GM12891 (cell line): ENCODE measurements around the gene AIFM3.
"Not testable (repeated sequence)": the region's sequence is repeated elsewhere in the genome, so short reads cannot be mapped to it uniquely, and the experiment has no call there.

Experiments
- DNase-seq: peaks from one replicate; pipeline ENCODE4 v3.0.0; 2011; ENCODE audit warnings: low spot score; ENCODE audit not compliant: insufficient read length
- FAIRE-seq: peaks from 2 replicates; lab custom pipeline; 2011; peaks lifted over from hg19 to GRCh38; lab: Jason Lieb, UNC
- PAX5 ChIP-seq: IDR thresholded peaks from 2 replicates; pipeline ENCODE4 v1.6.1; 2011; ENCODE audit warnings: low read length, moderate library complexity, mild to moderate bottlenecking; ENCODE audit not compliant: insufficient read depth, severe bottlenecking
- POLR2A ChIP-seq: IDR thresholded peaks from 2 replicates; pipeline ENCODE4 v1.6.1; 2011; ENCODE audit warnings: low read depth, low read length, control low read depth
- POLR2AphosphoS5 ChIP-seq: IDR thresholded peaks from 2 replicates; pipeline ENCODE4 v1.6.1; 2011; ENCODE audit warnings: low read depth, low read length, control low read depth
- POU2F2 ChIP-seq: IDR thresholded peaks from 2 replicates; pipeline ENCODE4 v1.6.1; 2011; ENCODE audit warnings: low read depth, mild to moderate bottlenecking, control low read depth, low read length, moderate library complexity
- SPI1 ChIP-seq: IDR thresholded peaks from 2 replicates; pipeline ENCODE4 v1.6.1; 2011; ENCODE audit warnings: low read depth, low read length, control low read depth
- TAF1 ChIP-seq: IDR thresholded peaks from 2 replicates; pipeline ENCODE4 v1.6.1; 2011; ENCODE audit warnings: low read depth, low read length, control low read depth

AIFM3 gene

DNA sequence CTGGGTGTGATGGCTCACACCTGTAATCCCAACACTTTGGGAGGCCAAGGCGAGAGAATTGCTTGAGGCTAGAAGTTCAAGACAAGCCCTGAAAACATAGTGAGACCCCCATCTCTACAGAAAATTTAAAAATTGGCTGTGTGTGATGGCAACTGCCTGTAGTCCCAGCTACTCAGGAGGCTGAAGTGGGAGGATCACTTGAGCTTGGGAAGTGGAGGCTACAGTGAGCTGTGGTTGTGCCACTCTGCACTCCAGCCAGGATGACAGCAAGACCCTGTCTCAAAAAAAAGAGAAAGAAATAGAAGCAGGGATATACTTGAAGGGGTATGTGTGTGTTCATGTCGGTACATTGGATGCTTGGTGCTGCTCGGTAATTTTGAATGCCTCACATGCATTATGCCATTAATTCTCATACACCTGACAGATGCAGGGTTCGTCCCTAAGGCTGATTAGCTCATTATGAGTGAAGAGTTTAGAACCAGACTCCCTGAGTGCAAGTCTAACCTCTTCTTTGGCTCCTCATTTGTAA lies 35.9 kb upstream of the AIFM3 start:
- TF ChIP-seq SPI1 (no peak), POLR2AphosphoS5 (no peak), POLR2A (no peak), TAF1 (no peak), POU2F2 (no peak), PAX5 (no peak)
- FAIRE-seq: no peak
- DNase-seq: no peak

DNA sequence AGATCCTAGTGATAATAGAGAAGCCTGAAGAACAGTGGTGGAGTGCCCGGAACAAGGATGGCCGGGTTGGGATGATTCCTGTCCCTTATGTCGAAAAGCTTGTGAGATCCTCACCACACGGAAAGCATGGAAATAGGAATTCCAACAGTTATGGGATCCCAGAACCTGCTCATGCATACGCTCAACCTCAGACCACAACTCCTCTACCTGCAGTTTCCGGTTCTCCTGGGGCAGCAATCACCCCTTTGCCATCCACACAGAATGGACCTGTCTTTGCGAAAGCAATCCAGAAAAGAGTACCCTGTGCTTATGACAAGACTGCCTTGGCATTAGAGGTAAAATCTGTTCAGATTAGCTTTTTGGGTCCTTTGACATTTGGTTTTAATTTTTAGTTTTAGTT lies 33.1 kb upstream of the AIFM3 start:
- DNase-seq (no peak), FAIRE-seq (no peak)

DNA sequence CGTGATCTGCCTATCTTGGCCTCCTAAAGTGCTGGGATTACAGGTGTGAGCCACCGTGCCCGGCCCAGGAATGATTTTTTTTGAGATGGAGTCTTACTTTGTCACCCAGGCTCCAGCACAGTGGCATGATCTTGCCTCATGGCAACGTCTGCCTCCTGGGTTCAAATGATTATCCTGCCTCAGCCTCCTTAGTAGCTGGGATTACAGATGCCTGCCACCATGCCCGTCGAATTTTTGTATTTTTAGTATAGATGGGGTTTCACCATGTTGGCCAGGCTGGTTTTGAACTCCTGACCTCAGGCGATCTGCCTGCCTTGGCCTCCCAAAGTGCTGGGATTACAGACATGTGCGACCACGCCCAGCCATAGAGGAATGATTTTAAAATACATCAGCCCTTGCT lies 32.0 kb upstream of the AIFM3 start:
- FAIRE-seq, DNase-seq: not testable (repeated sequence)

More for the DNA sequence above, 33.1 kb upstream of the AIFM3 start:
- TF ChIP-seq POLR2AphosphoS5 (no peak), POLR2A (no peak), SPI1 (no peak), PAX5 (no peak), POU2F2 (no peak), TAF1 (no peak)

DNA sequence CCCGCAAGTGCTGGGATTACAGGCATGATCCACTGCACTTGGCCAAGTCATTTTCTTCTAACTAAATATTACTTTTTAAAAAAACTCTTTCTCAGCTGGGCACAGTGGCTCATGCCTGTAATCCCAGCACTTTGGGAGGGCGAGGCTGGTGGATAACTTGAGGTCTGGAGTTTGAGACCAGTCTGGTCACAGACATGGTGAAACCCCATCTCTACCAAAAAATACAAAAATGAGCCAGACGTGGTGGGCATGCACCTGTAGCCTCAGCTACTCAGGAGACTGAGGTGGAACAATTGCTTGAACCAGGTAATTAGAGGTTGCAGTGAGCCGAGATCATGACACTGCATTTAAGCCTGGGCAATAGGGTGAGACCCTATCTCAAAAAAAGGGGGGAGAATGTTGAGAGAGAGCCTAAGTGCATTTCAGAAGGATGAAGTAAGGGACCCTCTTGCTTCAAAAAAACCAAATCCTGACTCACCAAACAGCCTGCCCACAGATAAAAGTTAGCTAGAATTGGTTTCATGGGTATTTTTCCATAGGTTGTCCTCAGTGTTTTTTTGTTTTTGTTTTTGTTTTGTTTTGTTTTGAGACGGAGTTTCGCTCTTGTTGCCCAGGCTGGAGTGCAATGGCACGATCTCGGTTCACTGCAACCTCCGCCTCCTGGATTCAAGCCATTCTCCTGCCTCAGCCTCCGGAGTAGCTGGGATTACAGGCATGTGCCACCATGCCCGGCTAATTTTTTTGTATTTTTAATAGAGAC lies 31.1 kb upstream of the AIFM3 start:
- FAIRE-seq, DNase-seq: not testable (repeated sequence)

DNA sequence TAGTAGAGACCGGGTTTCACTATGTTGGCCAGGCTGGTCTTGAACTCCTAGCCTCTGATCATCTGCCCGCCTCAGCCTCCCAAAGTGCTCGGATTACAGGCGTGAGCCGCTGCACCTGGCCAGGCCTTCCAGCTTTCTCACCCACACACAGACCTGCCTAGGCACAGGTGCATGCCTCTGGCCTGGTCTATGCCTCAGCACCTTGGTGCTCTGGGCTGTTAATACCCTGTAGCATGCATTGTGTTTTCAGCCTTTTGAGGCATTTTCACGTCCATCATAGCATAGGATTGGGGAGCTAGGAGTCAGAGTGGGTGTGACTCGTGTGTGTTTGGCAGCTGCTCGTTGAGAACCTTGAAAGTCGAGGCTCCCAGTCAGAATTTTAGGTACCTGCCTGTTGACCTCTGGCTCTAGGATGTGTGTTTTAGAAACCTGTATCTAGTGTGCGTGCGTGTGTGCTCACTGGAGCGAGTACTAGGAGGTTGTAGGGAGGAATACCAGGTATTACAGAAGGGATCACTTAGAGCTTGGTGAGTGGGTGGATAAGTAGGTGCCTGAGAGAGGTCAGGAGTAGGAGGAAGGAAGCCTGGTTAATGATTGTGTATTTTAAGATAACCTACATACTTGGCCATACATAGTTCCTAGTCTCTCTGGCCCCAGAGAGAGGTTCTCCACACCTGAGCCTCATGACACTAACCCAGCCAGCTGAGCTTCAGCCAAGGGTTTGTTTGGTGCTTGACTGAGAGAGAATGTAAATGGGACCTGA lies 29.8 kb upstream of the AIFM3 start:
- DNase-seq (no peak), FAIRE-seq (peak; percentile 26)
- TF ChIP-seq TAF1 (no peak), POU2F2 (no peak), SPI1 (no peak), POLR2AphosphoS5 (no peak), PAX5 (no peak), POLR2A (no peak)

DNA sequence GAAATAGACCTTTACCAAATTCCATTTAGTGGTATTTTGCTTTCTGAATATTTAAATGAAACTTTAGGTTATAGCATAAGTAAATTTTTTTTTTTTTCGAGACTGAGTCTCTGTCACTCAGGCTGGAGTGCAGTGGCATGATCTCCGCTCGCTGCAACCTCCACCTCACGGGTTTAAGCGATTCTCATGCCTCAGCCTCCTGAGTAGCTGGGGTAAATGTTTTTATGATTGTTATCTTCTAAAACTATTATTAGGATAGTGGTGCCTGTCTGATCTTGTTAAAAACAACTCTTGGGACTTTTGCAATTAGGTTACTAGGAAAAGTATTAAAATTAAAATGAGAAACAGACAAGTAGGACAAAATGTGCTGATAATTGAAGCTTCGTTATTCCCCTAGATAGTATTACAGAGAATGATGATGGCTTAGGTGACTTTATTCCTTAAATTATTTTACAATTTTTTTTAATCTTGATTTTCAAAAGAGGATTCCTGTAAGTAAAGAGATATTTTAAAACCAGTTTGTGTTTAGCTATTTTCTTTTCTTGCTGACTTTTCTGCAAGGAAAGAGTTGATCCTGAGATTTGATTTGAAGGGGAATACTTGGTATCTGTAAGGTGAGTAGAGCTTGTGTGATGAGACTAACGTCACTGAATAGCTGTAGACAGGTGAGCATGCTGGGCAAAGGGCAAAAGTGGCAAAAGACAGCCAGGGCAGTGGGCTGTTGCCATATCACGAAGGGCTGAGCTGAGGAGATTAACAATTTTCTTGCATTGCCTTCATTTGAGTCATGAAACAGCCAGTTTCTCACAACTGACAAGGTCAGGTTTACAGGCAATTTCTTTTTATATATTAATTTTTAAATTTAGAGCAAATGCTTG lies 29.0 kb upstream of the AIFM3 start:
- TF ChIP-seq POLR2A: no peak
- TF ChIP-seq SPI1: no peak
- TF ChIP-seq PAX5: no peak
- no peak for TF ChIP-seq TAF1
- TF ChIP-seq POU2F2: no peak
- TF ChIP-seq POLR2AphosphoS5: no peak
- FAIRE-seq (no peak), DNase-seq (no peak)

DNA sequence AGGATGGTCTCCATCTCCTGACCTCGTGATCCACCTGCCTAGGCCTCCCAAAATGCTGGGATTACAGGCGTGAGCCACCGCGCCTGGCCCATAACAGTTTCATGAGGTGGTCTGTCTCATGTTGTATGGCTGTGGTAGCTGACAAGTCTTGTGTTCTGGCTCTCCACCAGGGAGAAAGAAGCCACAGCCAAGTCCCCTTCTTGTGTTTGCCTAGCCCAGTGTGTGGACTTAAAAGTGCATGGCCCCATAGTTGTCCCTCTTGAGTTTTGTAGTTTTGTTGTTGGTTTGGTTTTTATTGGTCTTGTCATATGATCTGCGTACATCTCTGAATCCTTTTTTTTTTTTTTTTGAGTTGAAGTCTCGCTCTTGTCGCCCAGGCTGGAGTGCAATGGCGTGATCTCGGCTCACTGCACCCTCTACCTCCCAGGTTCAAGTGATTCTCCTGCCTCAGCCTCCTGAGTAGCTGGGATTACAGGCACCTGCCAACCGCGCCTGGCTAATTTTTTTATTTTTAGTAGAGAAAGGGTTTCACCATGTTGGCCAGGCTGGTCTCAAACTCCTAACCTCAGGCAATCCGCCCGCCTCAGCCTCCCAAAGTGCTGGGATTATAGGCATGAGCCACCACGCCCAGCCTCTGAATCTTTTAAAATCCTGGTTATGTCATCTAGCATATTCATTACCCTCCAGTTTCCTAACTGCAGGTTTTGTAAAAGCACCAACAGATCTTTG lies 27.4 kb upstream of the AIFM3 start:
- not testable (repeated sequence) for DNase-seq, FAIRE-seq

DNA sequence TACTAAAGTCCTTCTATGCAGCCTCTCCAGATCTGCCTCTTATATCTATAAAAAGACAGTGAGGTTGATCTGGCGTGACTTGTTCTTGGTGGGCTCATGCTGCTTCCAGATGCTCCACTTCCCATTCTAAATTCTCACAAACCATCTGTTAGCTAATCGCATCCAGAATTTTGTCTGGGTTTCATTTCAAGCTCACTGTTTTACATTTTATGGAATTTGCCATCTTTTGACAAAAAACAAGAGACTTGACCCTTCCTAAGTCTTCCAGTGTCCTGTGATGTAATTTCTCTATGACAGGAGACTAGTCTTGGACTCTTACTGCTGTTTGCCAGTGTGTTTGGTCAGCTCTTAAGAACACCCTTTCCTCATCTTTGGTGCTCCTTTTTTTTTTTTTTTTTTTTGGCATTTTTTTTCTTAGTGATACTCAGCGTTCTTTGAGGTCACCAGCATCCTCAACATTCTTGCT lies 26.8 kb upstream of the AIFM3 start:
- TF ChIP-seq POLR2A (no peak), TAF1 (no peak), POU2F2 (no peak), POLR2AphosphoS5 (no peak), SPI1 (no peak), PAX5 (no peak)
- FAIRE-seq: no peak
- DNase-seq: no peak

DNA sequence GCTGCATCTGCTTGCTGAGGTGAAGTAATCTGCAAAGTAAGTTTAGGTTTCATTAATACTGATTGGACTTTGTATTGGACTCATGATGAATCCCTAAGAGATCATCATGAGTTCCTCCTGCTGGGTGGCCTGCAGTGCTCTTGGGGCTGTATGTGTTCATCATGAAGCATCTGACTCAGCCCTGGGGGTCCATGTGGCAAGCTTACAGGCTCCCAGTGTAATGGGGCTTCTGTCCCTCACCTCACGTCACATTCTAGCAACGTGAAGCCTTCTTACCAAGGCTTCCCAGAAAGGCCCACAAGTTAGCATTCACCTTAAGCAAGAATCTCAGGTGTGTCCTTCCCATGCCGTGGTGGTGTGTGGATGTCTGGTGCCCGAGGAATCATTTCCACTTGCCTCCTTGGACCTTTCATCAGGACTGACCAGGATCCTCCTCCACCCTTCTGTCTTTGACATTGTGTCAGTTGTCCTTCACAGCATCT lies 26.1 kb upstream of the AIFM3 start:
- TF ChIP-seq SPI1: no peak
- TF ChIP-seq TAF1: no peak
- no peak for TF ChIP-seq PAX5
- TF ChIP-seq POLR2A: no peak
- no peak for TF ChIP-seq POU2F2
- TF ChIP-seq POLR2AphosphoS5: no peak
- no peak for FAIRE-seq
- no peak for DNase-seq

DNA sequence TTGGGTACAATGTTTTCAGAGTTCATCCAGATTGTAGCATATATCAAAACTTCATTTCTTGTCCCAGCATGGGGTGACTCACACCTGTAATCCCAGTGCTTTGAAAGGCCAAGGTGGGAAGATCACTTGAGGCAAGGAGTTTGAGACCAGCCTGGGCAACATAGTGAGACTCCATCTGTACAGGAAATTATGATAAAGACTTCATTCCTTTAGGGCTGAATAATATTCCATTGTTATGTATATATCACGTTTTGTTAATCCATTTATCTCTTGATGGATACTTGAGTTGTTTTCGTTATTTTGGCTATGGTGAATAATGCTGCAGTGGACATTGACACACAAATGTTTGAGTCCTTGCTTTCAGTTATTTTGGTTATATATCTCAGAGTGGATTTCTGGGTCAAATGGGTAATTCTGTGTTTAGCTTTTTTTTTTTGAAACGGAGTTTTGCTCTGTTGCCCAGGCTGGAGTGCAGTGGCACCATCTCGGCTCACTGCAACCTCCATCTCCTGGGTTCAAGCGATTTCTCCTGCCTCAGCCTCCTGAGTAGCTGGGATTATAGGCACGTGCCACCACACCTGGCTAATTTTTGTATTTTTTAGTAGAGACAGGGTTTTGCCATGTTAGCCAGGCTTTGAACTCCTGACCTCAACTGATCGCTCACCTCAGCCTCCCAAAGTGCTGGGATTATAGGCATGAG lies 24.7 kb upstream of the AIFM3 start:
- FAIRE-seq, DNase-seq: not testable (repeated sequence)
